ENCODE measurements around the gene ACTC1. TPM values are rescaled to one million over a fixed set of nuclear protein-coding genes. Genes with fewer than 3 reads are reported as not detected.
"Not testable (repeated sequence)": the region's sequence is repeated elsewhere in the genome, so short reads cannot be mapped to it uniquely, and the experiment has no call there.

Gene ACTC1
- total RNA-seq, 4 donors from 2014 or later, result 0.09 to 0.38 TPM; not detected in 2

- H3K9me3 ChIP-seq, result no peaks in the 10 kb centered on the region
- no peak overlapping the region for H3K27ac ChIP-seq
- intact Hi-C loops (cut with DNase I), result no loop called here
- H3K27me3 ChIP-seq, result peaks cover 0 to 9% (median 0%) of the 10 kb centered on the region in 4 donors
- 74 to 77% methylated on average over 3 of the region's 3 CpGs for WGBS, 2 donors
- H3K4me1 ChIP-seq, result no peaks in the 10 kb centered on the region
- no peaks in the 10 kb centered on the region for H3K36me3 ChIP-seq
- H3K4me3 ChIP-seq, result no peak overlapping the region
- no peak for TF ChIP-seq CTCF (IDR thresholded peaks at IDR 0.05)
- no peak for DNase-seq
Observed at GRCh38 chr15:34821831-34822230, 26.5 kb upstream of the ACTC1 start.

GRCh38 chr15:34820110-34820509 is 24.8 kb upstream of the ACTC1 start:
- Histone ChIP-seq H3K36me3 (no peaks in the 10 kb centered on the region), H3K27me3 (peaks cover 0 to 9% (median 0%) of the 10 kb centered on the region in 4 donors), H3K27ac (no peak overlapping the region), H3K4me1 (no peaks in the 10 kb centered on the region), H3K4me3 (no peak overlapping the region), H3K9me3 (no peaks in the 10 kb centered on the region)
- intact Hi-C loops (cut with DNase I), result no loop called here
- no peak for TF ChIP-seq CTCF (IDR thresholded peaks at IDR 0.05)
- no peak for TF ChIP-seq POLR2A (IDR thresholded peaks at IDR 0.05)
- DNase-seq, result no peak
- 70 to 77% methylated on average over 5 of the region's 5 CpGs for WGBS, 2 donors

GRCh38 chr15:34818526-34818925 is 23.2 kb upstream of the ACTC1 start:
- no peaks in the 10 kb centered on the region for H3K4me1 ChIP-seq
- DNase-seq, result no peak
- 86 to 95% methylated on average over 1 of the region's 1 CpG for WGBS, 2 donors
- H3K27me3 ChIP-seq, result peaks cover 0 to 5% (median 0%) of the 10 kb centered on the region in 4 donors
- no peak for TF ChIP-seq CTCF (IDR thresholded peaks at IDR 0.05)
- TF ChIP-seq POLR2A (IDR thresholded peaks at IDR 0.05), result no peak
- intact Hi-C loops (cut with DNase I), result no loop called here
- H3K9me3 ChIP-seq, result no peaks in the 10 kb centered on the region
- H3K4me3 ChIP-seq, result no peak overlapping the region
- H3K36me3 ChIP-seq, result no peaks in the 10 kb centered on the region
- no peak overlapping the region for H3K27ac ChIP-seq

DNA sequence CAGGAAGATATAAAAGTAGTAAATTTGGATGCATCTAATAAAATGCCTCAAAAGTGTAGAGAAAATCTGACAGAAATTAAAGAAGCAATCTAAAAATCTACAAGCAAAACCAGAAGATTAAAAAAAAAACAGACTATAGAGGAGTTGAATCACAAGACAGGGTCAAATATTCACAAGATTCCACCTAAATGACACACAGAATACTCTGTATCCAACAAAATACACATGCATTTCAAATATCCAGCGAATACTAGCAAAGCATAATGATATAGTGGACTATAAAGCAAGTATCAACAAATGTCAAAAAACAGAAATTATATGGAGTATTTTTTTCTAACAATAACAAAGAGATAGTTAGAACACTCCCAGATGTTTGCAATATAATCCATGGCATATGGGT is 20.5 kb upstream of the ACTC1 start:
- no peak overlapping the region for H3K27ac ChIP-seq
- no peaks in the 10 kb centered on the region for H3K36me3 ChIP-seq
- WGBS, 2 donors, result 42 to 52% methylated on average over 1 of the region's 1 CpG
- H3K4me3 ChIP-seq, result no peak overlapping the region
- no peak for DNase-seq
- H3K9me3 ChIP-seq, result no peaks in the 10 kb centered on the region
- TF ChIP-seq CTCF (IDR thresholded peaks at IDR 0.05) (no peak), POLR2A (IDR thresholded peaks at IDR 0.05) (no peak)
- intact Hi-C loops (cut with DNase I), result no loop called here
- H3K27me3 ChIP-seq, result peaks cover 0 to 6% (median 0%) of the 10 kb centered on the region in 4 donors
- no peaks in the 10 kb centered on the region for H3K4me1 ChIP-seq

DNA sequence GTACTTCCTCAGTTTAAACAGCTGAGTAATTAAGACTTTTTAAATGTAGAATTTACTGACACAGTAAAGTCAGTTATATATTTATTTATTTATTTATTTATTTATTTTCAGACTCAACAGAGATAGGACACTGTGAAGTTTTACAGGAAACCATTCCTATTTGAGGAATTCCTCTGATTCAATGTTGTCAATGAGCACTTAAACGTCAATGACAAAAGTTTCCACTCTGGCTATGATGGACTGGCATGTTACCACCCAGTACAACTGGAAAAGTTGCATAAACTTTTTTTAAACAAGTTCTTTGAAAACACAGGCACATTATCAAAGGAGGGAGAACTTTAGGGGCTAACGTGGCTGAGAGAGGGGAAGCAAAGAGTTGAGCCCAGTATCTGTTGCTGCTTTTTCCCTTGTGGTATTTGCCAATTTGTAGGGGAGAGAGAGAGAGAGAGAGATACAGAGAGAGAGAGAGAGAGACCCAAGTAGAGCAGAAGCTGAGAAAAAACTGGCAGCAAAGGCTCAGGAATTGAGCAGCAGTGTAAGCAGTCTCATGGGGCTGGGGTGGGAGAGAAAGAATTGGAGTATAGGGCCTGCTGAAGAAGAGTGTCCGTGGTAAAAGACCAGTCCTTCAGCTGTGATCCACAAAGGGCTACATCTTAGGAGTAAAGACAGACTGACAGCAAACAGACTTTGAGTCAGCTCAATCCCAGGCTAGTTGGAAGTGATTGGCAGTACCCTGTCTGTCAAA is 18.3 kb upstream of the ACTC1 start:
- TF ChIP-seq CTCF (IDR thresholded peaks at IDR 0.05), result no peak
- no peak for TF ChIP-seq POLR2A (IDR thresholded peaks at IDR 0.05)
- no peak for DNase-seq
- no peaks in the 10 kb centered on the region for H3K36me3 ChIP-seq
- H3K4me1 ChIP-seq, result no peaks in the 10 kb centered on the region
- no peak overlapping the region for H3K27ac ChIP-seq
- H3K27me3 ChIP-seq, result peaks cover 0 to 8% (median 0%) of the 10 kb centered on the region in 4 donors
- WGBS, 2 donors, result 39 to 61% methylated on average over 3 of the region's 3 CpGs
- no peaks in the 10 kb centered on the region for H3K9me3 ChIP-seq
- intact Hi-C loops (cut with DNase I), result no loop called here
- no peak overlapping the region for H3K4me3 ChIP-seq

- DNase-seq; H3K27ac ChIP-seq; H3K4me3 ChIP-seq; H3K9me3 ChIP-seq; intact Hi-C loops (cut with DNase I); H3K4me1 ChIP-seq; H3K36me3 ChIP-seq; H3K27me3 ChIP-seq: not testable (repeated sequence)
- WGBS, 2 donors, result 56 to 61% methylated on average over 5 to 9 of the region's 9 CpGs
Observed at GRCh38 chr15:34812868-34813365, 17.6 kb upstream of the ACTC1 start.

Measured in esophagus squamous epithelium (tissue), 5 donors.